Neural cell (in vitro differentiated cells): ENCODE data around the gene SENP2. TPM values are rescaled to one million over a fixed set of nuclear protein-coding genes. Genes with fewer than 3 reads are reported as not detected.

Experiments used
- H2AFZ ChIP-seq: fragments of 200-600, 300-800 bp; sonication (generic), shearing (Covaris generic); 2 replicates; pipeline ENCODE4 v1.6.0; 2014; ENCODE audit warnings: low read depth, mild to moderate bottlenecking, antibody characterized with exemption, low read length, moderate library complexity
- H3F3A ChIP-seq: fragments of 200-600 bp; shearing (Covaris generic); 2 replicates; pipeline ENCODE4 v1.6.1; 2016; ENCODE audit warnings: mild to moderate bottlenecking, moderate library complexity, mixed read lengths, antibody characterized with exemption, low read length; ENCODE audit not compliant: insufficient read depth, poor library complexity, severe bottlenecking
- H3K27ac ChIP-seq: fragments of 200-600, 300-800 bp; sonication (generic), shearing (Covaris generic); 2 replicates; pipeline ENCODE4 v1.5.1; 2014; ENCODE audit warnings: mild to moderate bottlenecking, low read length, moderate library complexity
- H3K27me3 ChIP-seq: fragments of 300-800, 200-600 bp; sonication (generic), shearing (Covaris generic); 2 replicates; pipeline ENCODE4 v1.6.0; 2014; ENCODE audit warnings: mild to moderate bottlenecking, low read depth, low read length, moderate library complexity; ENCODE audit not compliant: insufficient read depth
- H3K36me3 ChIP-seq: fragments of 300-800, 200-600 bp; sonication (generic), shearing (Covaris generic); 2 replicates; pipeline ENCODE4 v1.5.1; 2014; ENCODE audit warnings: mild to moderate bottlenecking, antibody characterized with exemption, low read length, moderate library complexity; ENCODE audit not compliant: insufficient read depth
- H3K4me2 ChIP-seq: fragments of 300-800, 200-600 bp; sonication (generic), shearing (Covaris generic); 2 replicates; pipeline ENCODE4 v1.6.0; 2014; ENCODE audit warnings: mild to moderate bottlenecking, low read length
- H3K4me3 ChIP-seq: fragments of 300-800, 200-600 bp; sonication (generic), shearing (Covaris generic); 2 replicates; pipeline ENCODE4 v1.5.1; 2014; ENCODE audit warnings: mild to moderate bottlenecking, low read length, moderate library complexity
- H3K79me2 ChIP-seq: fragments of 200-600 bp; shearing (Covaris generic); replicated peaks from 2 replicates; pipeline ENCODE4 v1.6.0; 2014; ENCODE audit warnings: mild to moderate bottlenecking, low read length, moderate library complexity; ENCODE audit not compliant: insufficient read depth
- H3K9ac ChIP-seq: fragments of 300-800, 200-600 bp; sonication (generic), shearing (Covaris generic); 2 replicates; pipeline ENCODE4 v1.6.1; 2016; ENCODE audit warnings: mild to moderate bottlenecking, low read length, mixed read lengths
- H3K9me2 ChIP-seq: fragments of 200-600 bp; shearing (Covaris generic); 2 replicates; pipeline ENCODE4 v1.6.1; 2016; ENCODE audit warnings: mild to moderate bottlenecking, low read length, mixed read lengths; ENCODE audit not compliant: insufficient read depth
- H3K9me3 ChIP-seq: fragments of 200-600, 300-800 bp; sonication (generic), shearing (Covaris generic); 2 replicates; pipeline ENCODE4 v1.6.1; 2016; ENCODE audit warnings: mild to moderate bottlenecking, mixed run types, low read length, moderate library complexity, mixed read lengths
- H4K20me1 ChIP-seq: fragments of 200-600 bp; shearing (Covaris generic); 2 replicates; pipeline ENCODE4 v1.6.1; 2016; ENCODE audit warnings: mild to moderate bottlenecking, mixed run types; ENCODE audit not compliant: insufficient read depth
- CTCF ChIP-seq: fragments of 450-650 bp; IDR thresholded peaks from 2 replicates; pipeline ENCODE4 v1.5.1; 2014; ENCODE audit warnings: antibody characterized with exemption, mild to moderate bottlenecking, moderate library complexity; ENCODE audit not compliant: poor library complexity, severe bottlenecking
- EP300 ChIP-seq: fragments of 450-650 bp; conservative IDR thresholded peaks from 2 replicates; pipeline ENCODE4 v1.6.1; 2014; ENCODE audit warnings: antibody characterized with exemption, mild to moderate bottlenecking, moderate library complexity; ENCODE audit not compliant: poor library complexity, severe bottlenecking
- EZH2 ChIP-seq: fragments of 200-600, 300-800 bp; shearing (Covaris generic), sonication (generic); IDR thresholded peaks from 2 replicates; pipeline ENCODE4 v1.6.1; 2014; ENCODE audit warnings: antibody characterized with exemption, low read length, borderline replicate concordance, mild to moderate bottlenecking; ENCODE audit not compliant: insufficient read depth, poor library complexity, severe bottlenecking
- MXI1 ChIP-seq: fragments of 450-650 bp; conservative IDR thresholded peaks from 2 replicates; pipeline ENCODE4 v1.6.1; 2014; ENCODE audit warnings: antibody characterized with exemption, mild to moderate bottlenecking; ENCODE audit not compliant: poor library complexity, severe bottlenecking
- POLR2AphosphoS5 ChIP-seq: IDR thresholded peaks from 2 replicates; pipeline ENCODE4 v1.6.1; 2012
- RAD21 ChIP-seq: fragments of 450-650 bp; conservative IDR thresholded peaks from 2 replicates; pipeline ENCODE4 v1.6.1; 2014; ENCODE audit warnings: antibody characterized with exemption, mild to moderate bottlenecking, moderate library complexity
- SMC3 ChIP-seq: fragments of 450-650 bp; conservative IDR thresholded peaks from 2 replicates; pipeline ENCODE4 v1.6.1; 2014; ENCODE audit warnings: antibody characterized with exemption, mild to moderate bottlenecking, moderate library complexity; ENCODE audit not compliant: poor library complexity
- TAF1 ChIP-seq: IDR thresholded peaks from 2 replicates; pipeline ENCODE4 v1.6.1; 2012; ENCODE audit warnings: low read depth
- polyA plus RNA-seq: library from polyadenylated mRNA; depleted of rRNA; stranded (reverse); fragments of >200 nt; gene quantifications from 2 replicates; pipeline ENCODE4 v1.2.3, GENCODE V29; 2014
- TF ChIP-seq, protein P1 (sequence below): IDR thresholded peaks from 2 replicates; pipeline ENCODE4 v1.6.1; 2012; ENCODE audit warnings: borderline replicate concordance

The SENP2 gene
- polyA plus RNA-seq, 1 donor from 2014 or later = 40.1 TPM

DNA sequence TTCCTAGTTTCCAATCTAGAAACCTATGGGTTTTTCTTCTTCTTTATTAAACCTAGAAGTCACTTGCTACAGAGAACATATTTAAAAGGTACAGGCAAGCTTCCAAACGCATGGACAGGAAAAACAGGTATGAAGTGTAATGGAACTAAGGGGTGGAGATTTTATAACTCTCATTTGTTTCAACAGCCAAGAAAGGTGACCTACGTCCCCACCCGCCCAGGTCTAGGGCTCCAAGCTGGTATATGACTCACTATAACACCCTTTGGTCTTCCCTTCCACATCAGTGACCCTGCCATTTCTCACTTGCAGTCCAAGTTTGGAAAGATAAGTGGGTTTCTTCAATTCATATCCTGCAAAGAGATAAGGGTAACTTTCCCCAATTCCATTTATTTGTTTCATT is 27.7 kb upstream of the SENP2 start:
- Histone ChIP-seq H4K20me1 (no peaks in the 10 kb centered on the region), H3K79me2 (no peaks in the 10 kb centered on the region), H3K9me2 (no peaks in the 10 kb centered on the region), H2AFZ (no peak overlapping the region), H3K9ac (no peak overlapping the region), H3K36me3 (no peaks in the 10 kb centered on the region), H3K4me2 (no peak overlapping the region), H3K4me3 (no peak overlapping the region), H3F3A (no peaks in the 10 kb centered on the region), H3K9me3 (no peaks in the 10 kb centered on the region), H3K27ac (no peak overlapping the region), H3K27me3 (no peaks in the 10 kb centered on the region)
- no peak for TF ChIP-seq MXI1
- no peak for TF ChIP-seq TAF1
- TF ChIP-seq EZH2 = no peak
- TF ChIP-seq CTCF = no peak
- TF ChIP-seq RAD21 = no peak
- TF ChIP-seq SMC3 = no peak
- TF ChIP-seq, protein P1, sequence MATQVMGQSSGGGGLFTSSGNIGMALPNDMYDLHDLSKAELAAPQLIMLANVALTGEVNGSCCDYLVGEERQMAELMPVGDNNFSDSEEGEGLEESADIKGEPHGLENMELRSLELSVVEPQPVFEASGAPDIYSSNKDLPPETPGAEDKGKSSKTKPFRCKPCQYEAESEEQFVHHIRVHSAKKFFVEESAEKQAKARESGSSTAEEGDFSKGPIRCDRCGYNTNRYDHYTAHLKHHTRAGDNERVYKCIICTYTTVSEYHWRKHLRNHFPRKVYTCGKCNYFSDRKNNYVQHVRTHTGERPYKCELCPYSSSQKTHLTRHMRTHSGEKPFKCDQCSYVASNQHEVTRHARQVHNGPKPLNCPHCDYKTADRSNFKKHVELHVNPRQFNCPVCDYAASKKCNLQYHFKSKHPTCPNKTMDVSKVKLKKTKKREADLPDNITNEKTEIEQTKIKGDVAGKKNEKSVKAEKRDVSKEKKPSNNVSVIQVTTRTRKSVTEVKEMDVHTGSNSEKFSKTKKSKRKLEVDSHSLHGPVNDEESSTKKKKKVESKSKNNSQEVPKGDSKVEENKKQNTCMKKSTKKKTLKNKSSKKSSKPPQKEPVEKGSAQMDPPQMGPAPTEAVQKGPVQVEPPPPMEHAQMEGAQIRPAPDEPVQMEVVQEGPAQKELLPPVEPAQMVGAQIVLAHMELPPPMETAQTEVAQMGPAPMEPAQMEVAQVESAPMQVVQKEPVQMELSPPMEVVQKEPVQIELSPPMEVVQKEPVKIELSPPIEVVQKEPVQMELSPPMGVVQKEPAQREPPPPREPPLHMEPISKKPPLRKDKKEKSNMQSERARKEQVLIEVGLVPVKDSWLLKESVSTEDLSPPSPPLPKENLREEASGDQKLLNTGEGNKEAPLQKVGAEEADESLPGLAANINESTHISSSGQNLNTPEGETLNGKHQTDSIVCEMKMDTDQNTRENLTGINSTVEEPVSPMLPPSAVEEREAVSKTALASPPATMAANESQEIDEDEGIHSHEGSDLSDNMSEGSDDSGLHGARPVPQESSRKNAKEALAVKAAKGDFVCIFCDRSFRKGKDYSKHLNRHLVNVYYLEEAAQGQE = no peak
- no peak for TF ChIP-seq EP300
- TF ChIP-seq POLR2AphosphoS5 = no peak

- H3K4me2 ChIP-seq = no peak overlapping the region
- no peak overlapping the region for H3K4me3 ChIP-seq
- H3K9me3 ChIP-seq = no peaks in the 10 kb centered on the region
- H3K36me3 ChIP-seq = no peaks in the 10 kb centered on the region
- no peak overlapping the region for H3K9ac ChIP-seq
- no peaks in the 10 kb centered on the region for H3K79me2 ChIP-seq
- H2AFZ ChIP-seq = no peak overlapping the region
- H3K27ac ChIP-seq = no peak overlapping the region
- no peaks in the 10 kb centered on the region for H4K20me1 ChIP-seq
- no peak for TF ChIP-seq EZH2
- no peaks in the 10 kb centered on the region for H3K9me2 ChIP-seq
- no peaks in the 10 kb centered on the region for H3F3A ChIP-seq
- H3K27me3 ChIP-seq = no peaks in the 10 kb centered on the region
These were observed 26.4 kb upstream of the SENP2 start for GRCh38 chr3:185559706-185560090.

GRCh38 chr3:185560676-185561075 is 25.4 kb upstream of the SENP2 start:
- Histone ChIP-seq H3K79me2 (no peaks in the 10 kb centered on the region), H3F3A (no peaks in the 10 kb centered on the region), H3K9me3 (no peaks in the 10 kb centered on the region), H3K9ac (no peak overlapping the region), H3K9me2 (no peaks in the 10 kb centered on the region), H3K4me3 (no peak overlapping the region), H3K27ac (no peak overlapping the region), H3K36me3 (no peaks in the 10 kb centered on the region), H3K27me3 (no peaks in the 10 kb centered on the region), H2AFZ (no peak overlapping the region), H3K4me2 (no peak overlapping the region), H4K20me1 (no peaks in the 10 kb centered on the region)
- no peak for TF ChIP-seq TAF1
- TF ChIP-seq EP300 = no peak
- no peak for TF ChIP-seq MXI1
- TF ChIP-seq POLR2AphosphoS5 = no peak
- TF ChIP-seq SMC3 = no peak
- TF ChIP-seq EZH2 = no peak
- TF ChIP-seq CTCF = no peak
- TF ChIP-seq, protein P1 = no peak
- no peak for TF ChIP-seq RAD21
